AG04450 (cell line): Measurements from ENCODE around the gene CPT1C. TPM values are rescaled to one million over a fixed set of nuclear protein-coding genes. Genes with fewer than 3 reads are reported as not detected.

ENCODE experiments used
- CTCF ChIA-PET: fragments of 300-600, 350-600 bp; formaldehyde crosslinking; extraction: SDS; loops from one replicate; lab custom pipeline; 2022; ENCODE audit warnings: antibody characterized with exemption, inconsistent platforms; lab: Charles Lee
- POLR2A ChIA-PET: fragments of 350-600 bp; formaldehyde crosslinking; extraction: SDS; loops from one replicate; lab custom pipeline; 2021; ENCODE audit warnings: antibody characterized with exemption, inconsistent platforms; lab: Yijun Ruan, JAX
- DNase-seq: peaks from one replicate; pipeline ENCODE4 v3.0.0-alpha.2; 2011; ENCODE audit warnings: low read depth, low spot score
- H3K27ac ChIP-seq: one replicate; pipeline ENCODE4 v1.5.1; 2012; ENCODE audit warnings: low read depth, low read length, control low read depth
- H3K27me3 ChIP-seq: one replicate; pipeline ENCODE4 v1.6.0; 2012; ENCODE audit warnings: low read length; ENCODE audit not compliant: control insufficient read depth, insufficient read depth
- H3K4me3 ChIP-seq: 2 replicates; pipeline ENCODE4 v1.5.1; 2011; ENCODE audit warnings: mild to moderate bottlenecking, low read depth, low read length, control low read depth
- H3K9me3 ChIP-seq: 2 replicates; pipeline ENCODE4 v1.5.1; 2012; ENCODE audit warnings: low read length; ENCODE audit not compliant: control insufficient read depth, insufficient read depth
- polyA plus RNA-seq: library from polyadenylated mRNA; depleted of rRNA; stranded (reverse); fragments of >200 nt; gene quantifications from 2 replicates; pipeline ENCODE4 v1.2.3, GENCODE V29; 2011
- TF ChIP-seq, protein P1 (sequence below): IDR thresholded peaks from 2 replicates; pipeline ENCODE4 v1.5.1; 2011; ENCODE audit warnings: low read depth, low read length, control low read depth, inconsistent platforms

The CPT1C gene
- polyA plus RNA-seq, 1 experiment, result 20.3 TPM

DNA sequence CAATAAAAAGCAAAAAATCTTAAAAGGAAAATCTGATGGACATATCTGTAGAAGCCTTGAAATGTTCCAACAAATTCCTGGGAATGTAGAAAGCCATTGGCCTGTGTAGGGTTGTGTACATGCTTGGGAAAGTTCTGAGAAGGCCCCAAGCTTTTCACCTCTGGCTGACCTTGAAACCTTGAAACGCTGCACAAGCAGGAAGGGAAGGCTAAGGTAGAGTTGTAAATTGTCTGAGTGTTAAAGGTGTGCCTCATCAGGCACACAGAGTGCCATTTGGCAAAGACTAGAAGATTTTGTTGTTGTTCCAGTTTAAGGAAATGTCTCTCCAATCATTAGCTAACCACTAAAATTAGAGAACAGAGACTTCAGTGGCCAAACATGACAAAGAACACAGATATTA is 61.8 kb downstream of the CPT1C start:
- CTCF ChIA-PET, result interaction anchor here (1.2 kb wide), 1 partner anchor 35 kb away, joined by 9 read pairs; no protein-coding TSS in a partner anchor
- no peak overlapping the region for H3K27ac ChIP-seq
- H3K9me3 ChIP-seq, result peaks cover 15% of the 10 kb centered on the region
- H3K4me3 ChIP-seq, result no peak overlapping the region
- POLR2A ChIA-PET, result no interaction called here
- TF ChIP-seq, protein P1, sequence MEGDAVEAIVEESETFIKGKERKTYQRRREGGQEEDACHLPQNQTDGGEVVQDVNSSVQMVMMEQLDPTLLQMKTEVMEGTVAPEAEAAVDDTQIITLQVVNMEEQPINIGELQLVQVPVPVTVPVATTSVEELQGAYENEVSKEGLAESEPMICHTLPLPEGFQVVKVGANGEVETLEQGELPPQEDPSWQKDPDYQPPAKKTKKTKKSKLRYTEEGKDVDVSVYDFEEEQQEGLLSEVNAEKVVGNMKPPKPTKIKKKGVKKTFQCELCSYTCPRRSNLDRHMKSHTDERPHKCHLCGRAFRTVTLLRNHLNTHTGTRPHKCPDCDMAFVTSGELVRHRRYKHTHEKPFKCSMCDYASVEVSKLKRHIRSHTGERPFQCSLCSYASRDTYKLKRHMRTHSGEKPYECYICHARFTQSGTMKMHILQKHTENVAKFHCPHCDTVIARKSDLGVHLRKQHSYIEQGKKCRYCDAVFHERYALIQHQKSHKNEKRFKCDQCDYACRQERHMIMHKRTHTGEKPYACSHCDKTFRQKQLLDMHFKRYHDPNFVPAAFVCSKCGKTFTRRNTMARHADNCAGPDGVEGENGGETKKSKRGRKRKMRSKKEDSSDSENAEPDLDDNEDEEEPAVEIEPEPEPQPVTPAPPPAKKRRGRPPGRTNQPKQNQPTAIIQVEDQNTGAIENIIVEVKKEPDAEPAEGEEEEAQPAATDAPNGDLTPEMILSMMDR, result no peak
- no peaks in the 10 kb centered on the region for H3K27me3 ChIP-seq
- no peak for DNase-seq

DNA sequence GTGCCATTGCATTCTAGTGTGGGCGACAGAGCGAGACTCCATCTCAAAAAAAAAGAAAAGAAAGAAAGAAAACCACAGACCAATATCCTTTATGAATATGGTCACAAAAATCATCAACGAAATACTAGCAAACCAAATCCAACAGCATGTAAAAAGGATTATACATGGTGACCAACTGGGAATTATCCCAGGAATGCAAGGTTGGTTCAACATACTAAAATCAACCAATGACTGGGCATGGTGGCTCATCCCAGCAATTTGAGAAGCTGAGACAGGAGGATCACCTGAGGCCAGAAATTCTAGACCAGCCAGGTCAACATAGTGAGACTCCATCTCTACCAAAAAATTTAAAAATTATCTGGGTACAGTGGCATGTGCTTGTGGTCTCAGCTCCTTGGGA is 65.0 kb downstream of the CPT1C start:
- DNase-seq, result no peak
- TF ChIP-seq, protein P1, result no peak
- Histone ChIP-seq H3K27ac (no peak overlapping the region), H3K4me3 (no peak overlapping the region), H3K9me3 (peaks cover 15% of the 10 kb centered on the region), H3K27me3 (no peaks in the 10 kb centered on the region)
- POLR2A ChIA-PET, result interaction anchor here (0.7 kb wide), 1 partner anchor 83 kb away, joined by 3 read pairs; no protein-coding TSS in a partner anchor
- CTCF ChIA-PET, result interaction anchor here (0.6 to 0.7 kb wide), 2 partner anchors 38 to 57 kb away, joined by 3 read pairs; no protein-coding TSS in a partner anchor

DNA sequence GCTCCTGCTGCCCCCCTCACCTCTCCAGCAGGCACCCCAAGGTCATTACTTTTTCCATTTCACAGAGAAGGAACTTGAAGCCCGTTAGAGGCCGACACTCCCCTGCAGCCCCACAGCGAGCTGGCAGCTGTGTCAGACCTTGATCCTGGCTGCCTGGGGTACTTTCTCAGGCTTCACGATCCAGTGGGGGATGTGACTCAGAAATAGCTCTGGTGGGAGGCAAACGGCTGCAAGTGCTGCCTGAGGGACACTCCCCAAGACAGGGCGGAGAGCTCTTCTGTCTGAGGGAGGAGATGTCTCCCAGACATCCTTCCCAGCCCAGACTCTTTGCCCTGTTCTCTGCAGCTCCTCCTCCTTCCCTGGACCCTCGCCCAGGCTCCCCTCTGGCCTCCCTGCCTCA is 67.4 kb downstream of the CPT1C start:
- Histone ChIP-seq H3K9me3 (peaks cover 12% of the 10 kb centered on the region), H3K4me3 (no peak overlapping the region), H3K27ac (peak overlapping the region; percentile 11), H3K27me3 (no peaks in the 10 kb centered on the region)
- DNase-seq, result peak; percentile 26
- ChIA-PET POLR2A (no interaction called here), CTCF (no interaction called here)
- TF ChIP-seq, protein P1, result no peak

DNA sequence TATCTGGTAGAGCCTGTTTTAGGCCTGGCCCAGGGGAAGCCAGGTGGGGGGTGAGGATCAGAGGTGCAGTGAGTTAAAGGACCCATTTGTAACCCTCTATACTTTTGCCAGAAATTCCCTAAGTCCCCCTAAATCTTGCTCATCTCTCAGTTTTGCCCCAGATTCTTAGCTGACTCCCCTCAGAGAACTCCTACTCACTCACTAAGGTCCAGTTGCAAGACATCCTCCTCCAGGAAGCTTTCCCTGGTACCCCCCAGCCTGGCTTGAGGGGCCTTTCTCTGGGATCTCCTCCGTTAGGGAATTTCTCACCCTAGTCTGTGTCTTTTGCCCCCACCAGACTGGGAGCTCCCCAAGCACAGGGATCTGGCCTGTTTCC is 70.3 kb downstream of the CPT1C start:
- H3K4me3 ChIP-seq, result no peak overlapping the region
- POLR2A ChIA-PET, result no interaction called here
- H3K9me3 ChIP-seq, result peaks cover under 1% of the 10 kb centered on the region; the same call in 1 of the 2 replicates
- no peak overlapping the region for H3K27ac ChIP-seq
- TF ChIP-seq, protein P1, result no peak
- CTCF ChIA-PET, result no interaction called here
- H3K27me3 ChIP-seq, result no peaks in the 10 kb centered on the region
- DNase-seq, result no peak

DNA sequence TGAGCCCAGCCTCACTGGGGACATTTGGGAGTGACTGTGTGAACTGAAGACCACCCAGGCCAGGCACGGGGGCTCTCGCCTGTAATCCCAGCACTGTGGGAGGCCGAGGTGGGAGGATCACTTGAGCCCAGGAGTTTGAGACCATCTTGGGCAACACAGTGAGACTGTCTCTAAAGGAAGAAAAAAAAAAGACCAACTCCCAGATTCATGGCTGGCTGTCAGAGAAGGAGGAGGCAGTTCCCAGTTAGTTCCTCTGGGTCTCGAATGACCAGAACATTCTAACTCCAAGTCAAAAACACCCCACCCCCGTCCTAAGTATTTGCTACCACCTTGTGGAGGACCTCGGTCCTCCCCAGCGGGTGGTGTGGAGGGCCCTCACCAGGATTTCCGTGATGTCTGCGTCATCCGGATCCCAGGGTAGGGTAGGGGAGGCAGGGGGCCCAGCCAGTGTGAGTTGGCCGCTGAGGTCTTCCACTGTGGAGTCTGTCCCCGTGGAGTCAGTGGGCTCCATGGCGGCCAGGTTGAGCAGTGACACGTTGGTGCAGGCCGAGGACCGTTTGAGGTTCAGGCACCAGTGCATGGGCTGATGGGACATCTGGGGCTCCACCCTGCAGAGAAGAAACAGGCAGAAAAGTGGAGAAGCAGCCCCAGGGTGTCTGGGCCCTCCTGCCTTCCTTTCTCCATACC is 70.9 kb downstream of the CPT1C start:
- POLR2A ChIA-PET, result no interaction called here
- CTCF ChIA-PET, result no interaction called here
- no peaks in the 10 kb centered on the region for H3K9me3 ChIP-seq
- H3K27me3 ChIP-seq, result no peaks in the 10 kb centered on the region
- H3K4me3 ChIP-seq, result no peak overlapping the region
- TF ChIP-seq, protein P1, result peak; percentile 44
- no peak overlapping the region for H3K27ac ChIP-seq
- no peak for DNase-seq
